ENCODE data around the gene ARID3A. TPM values are rescaled to one million over a fixed set of nuclear protein-coding genes. Genes with fewer than 3 reads are reported as not detected.

The ARID3A gene
- total and polyA plus RNA-seq, 2 of the 13 experiments (the other 11 are each of a cell fraction or from before 2014, with no cell fraction given) = 71.3 to 77.9 TPM

GRCh38 chr19:984165-984967 lies 58.5 kb downstream of the ARID3A start, which contains the start of gene WDR18 (continued):
- TF ChIP-seq ZNF580 (CRISPR knock-in tag; IDR thresholded peaks at IDR 0.05; ENCODE audit: borderline replicate concordance, low read depth) (0 out of 2 replicates have a peak, but pooled peaks have one; percentile 18), CEBPG (CRISPR knock-in tag; IDR thresholded peaks at IDR 0.05) (peak; percentile 49), ZNF619 (CRISPR knock-in tag; IDR thresholded peaks at IDR 0.05) (peak; percentile 69; the same call in 1 of the 2 replicates), IKZF4 (CRISPR knock-in tag; IDR thresholded peaks at IDR 0.05; ENCODE audit: borderline replicate concordance, low read depth, not compliant biosample characterization) (no peak), ZNF552 (CRISPR knock-in tag; IDR thresholded peaks at IDR 0.05; ENCODE audit: borderline replicate concordance) (no peak), ZSCAN21 (CRISPR knock-in tag; IDR thresholded peaks at IDR 0.05; ENCODE audit: borderline replicate concordance) (peak; percentile 54; the same call in 1 of the 2 replicates), MIER2 (CRISPR knock-in tag; IDR thresholded peaks at IDR 0.05) (no peak), STAT6 (CRISPR knock-in tag; IDR thresholded peaks at IDR 0.05; ENCODE audit: borderline replicate concordance) (0 out of 2 replicates have a peak, but pooled peaks have one; percentile 29), ZNF274 (CRISPR knock-in tag; IDR thresholded peaks at IDR 0.05) (peak; percentile 91), ZNF841 (CRISPR knock-in tag; IDR thresholded peaks at IDR 0.05; ENCODE audit: borderline replicate concordance) (no peak), REST (IDR thresholded peaks at IDR 0.05; ENCODE audit: borderline replicate concordance in 1 of 2, low read depth in 1 of 2, low read length in 2 of 2) (no peak), BATF2 (CRISPR knock-in tag; IDR thresholded peaks at IDR 0.05) (no peak), REPIN1 (CRISPR knock-in tag; IDR thresholded peaks at IDR 0.05; ENCODE audit: borderline replicate concordance, low read depth) (peak; percentile 62; the same call in 1 of the 2 replicates), ZNF567 (CRISPR knock-in tag; IDR thresholded peaks at IDR 0.05; ENCODE audit: borderline replicate concordance) (no peak), PBX2 (CRISPR knock-in tag; IDR thresholded peaks at IDR 0.05) (no peak), BCL3 (CRISPR knock-in tag; IDR thresholded peaks at IDR 0.05) (0 out of 2 replicates have a peak, but pooled peaks have one; percentile 54)

All from HepG2 (cell line).